ENCODE measurements around the gene RFLNA. TPM values are rescaled to one million over a fixed set of nuclear protein-coding genes. Genes with fewer than 3 reads are reported as not detected.

The RFLNA gene
- total and polyA plus RNA-seq, 4 donors: 0.40 to 1.8 (median 1.4) TPM

DNA sequence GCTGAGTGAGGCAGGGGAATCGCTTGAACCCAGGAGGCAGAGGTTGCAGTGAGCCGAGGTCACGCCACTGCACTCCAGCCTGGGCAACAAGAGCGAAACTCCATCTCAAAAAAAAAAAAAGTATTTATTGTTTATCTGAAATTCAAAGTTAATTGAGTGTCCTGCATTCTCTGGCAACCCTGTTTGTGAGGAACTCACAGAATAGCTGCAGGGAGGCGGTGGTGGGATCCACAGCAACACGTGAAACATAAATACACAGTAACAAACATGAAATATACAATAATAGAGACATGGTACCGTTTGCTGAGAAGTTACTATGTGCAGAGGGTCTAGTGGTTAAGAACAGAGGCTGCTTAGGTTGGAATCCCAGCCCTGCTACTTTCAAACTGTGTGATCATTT lies 43.7 kb upstream of the RFLNA start:
- Histone ChIP-seq H3K9me3 (ENCODE audit: control insufficient read depth in 4 of 4, insufficient read depth in 3 of 4, low read length in 3 of 4) (peaks cover 0 to 3% (median 2%) of the 10 kb centered on the region in 4 donors), H3K4me1 (ENCODE audit: control insufficient read depth in 5 of 5, insufficient read depth in 5 of 5, low read length in 5 of 5) (peaks cover 0 to 26% (median 0%) of the 10 kb centered on the region in 5 donors), H3K4me3 (no peak overlapping the region), H3K9ac (ENCODE audit: insufficient read depth in 1 of 2, low read length in 2 of 2) (no peak overlapping the region), H3K27me3 (ENCODE audit: control insufficient read depth in 3 of 3, insufficient read depth in 3 of 3, low read length in 2 of 3) (no peaks in the 10 kb centered on the region), H3K27ac (ENCODE audit: low read depth in 1 of 2, low read length in 1 of 2) (no peak overlapping the region), H3K36me3 (ENCODE audit: control insufficient read depth in 4 of 4, insufficient read depth in 4 of 4, low read length in 4 of 4) (no peaks in the 10 kb centered on the region)
- DNase-seq: peak; percentile 71 to 88 (median 84)
- ATAC-seq (ENCODE audit: insufficient read depth, low FRiP score): no peak
- 83 to 84% methylated on average over 7 of the region's 7 CpGs for WGBS, 2 donors
- TF ChIP-seq, protein P1, sequence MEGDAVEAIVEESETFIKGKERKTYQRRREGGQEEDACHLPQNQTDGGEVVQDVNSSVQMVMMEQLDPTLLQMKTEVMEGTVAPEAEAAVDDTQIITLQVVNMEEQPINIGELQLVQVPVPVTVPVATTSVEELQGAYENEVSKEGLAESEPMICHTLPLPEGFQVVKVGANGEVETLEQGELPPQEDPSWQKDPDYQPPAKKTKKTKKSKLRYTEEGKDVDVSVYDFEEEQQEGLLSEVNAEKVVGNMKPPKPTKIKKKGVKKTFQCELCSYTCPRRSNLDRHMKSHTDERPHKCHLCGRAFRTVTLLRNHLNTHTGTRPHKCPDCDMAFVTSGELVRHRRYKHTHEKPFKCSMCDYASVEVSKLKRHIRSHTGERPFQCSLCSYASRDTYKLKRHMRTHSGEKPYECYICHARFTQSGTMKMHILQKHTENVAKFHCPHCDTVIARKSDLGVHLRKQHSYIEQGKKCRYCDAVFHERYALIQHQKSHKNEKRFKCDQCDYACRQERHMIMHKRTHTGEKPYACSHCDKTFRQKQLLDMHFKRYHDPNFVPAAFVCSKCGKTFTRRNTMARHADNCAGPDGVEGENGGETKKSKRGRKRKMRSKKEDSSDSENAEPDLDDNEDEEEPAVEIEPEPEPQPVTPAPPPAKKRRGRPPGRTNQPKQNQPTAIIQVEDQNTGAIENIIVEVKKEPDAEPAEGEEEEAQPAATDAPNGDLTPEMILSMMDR (IDR thresholded peaks at IDR 0.05; ENCODE audit: control extremely low read depth, extremely low read depth): no peak

GRCh38 chr12:124252964-124253363 lies 41.9 kb upstream of the RFLNA start:
- 98% methylated on average over 6 of the region's 6 CpGs for WGBS, 2 donors
- H3K9ac ChIP-seq (ENCODE audit: insufficient read depth in 1 of 2, low read length in 2 of 2): no peak overlapping the region
- peaks cover 0 to 26% (median 0%) of the 10 kb centered on the region in 5 donors for H3K4me1 ChIP-seq (ENCODE audit: control insufficient read depth in 5 of 5, insufficient read depth in 5 of 5, low read length in 5 of 5)
- H3K27ac ChIP-seq (ENCODE audit: low read depth in 1 of 2, low read length in 1 of 2): no peak overlapping the region
- DNase-seq: no peak
- ATAC-seq (ENCODE audit: insufficient read depth, low FRiP score): no peak
- no peak overlapping the region for H3K4me3 ChIP-seq
- H3K9me3 ChIP-seq (ENCODE audit: control insufficient read depth in 4 of 4, insufficient read depth in 3 of 4, low read length in 3 of 4): no peaks in the 10 kb centered on the region
- TF ChIP-seq, protein P1 (IDR thresholded peaks at IDR 0.05; ENCODE audit: control extremely low read depth, extremely low read depth): no peak
- H3K27me3 ChIP-seq (ENCODE audit: control insufficient read depth in 3 of 3, insufficient read depth in 3 of 3, low read length in 2 of 3): no peaks in the 10 kb centered on the region
- H3K36me3 ChIP-seq (ENCODE audit: control insufficient read depth in 4 of 4, insufficient read depth in 4 of 4, low read length in 4 of 4): no peaks in the 10 kb centered on the region

DNA sequence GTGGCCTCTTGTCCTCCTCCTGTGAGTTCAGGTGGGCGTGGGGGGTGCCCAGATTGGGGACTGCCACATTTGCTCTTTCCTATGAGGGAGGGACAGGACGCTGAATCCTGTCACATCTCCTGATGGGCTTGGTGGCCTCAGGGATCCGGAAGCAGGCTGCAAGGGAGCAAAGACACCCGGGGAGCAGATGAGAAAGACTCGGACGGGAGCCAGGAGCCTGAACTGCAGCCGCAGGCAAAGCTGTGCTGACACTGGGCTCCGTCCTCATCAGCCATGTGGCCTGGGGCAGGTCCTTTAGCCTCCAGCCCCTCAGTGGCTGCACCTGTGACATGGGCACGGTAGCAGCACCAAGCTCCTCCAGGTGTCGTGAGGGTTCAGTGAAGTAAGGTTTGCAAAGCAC lies 40.8 kb upstream of the RFLNA start:
- TF ChIP-seq, protein P1 (IDR thresholded peaks at IDR 0.05; ENCODE audit: control extremely low read depth, extremely low read depth): no peak
- H3K9ac ChIP-seq (ENCODE audit: insufficient read depth in 1 of 2, low read length in 2 of 2): no peak overlapping the region
- H3K9me3 ChIP-seq (ENCODE audit: control insufficient read depth in 4 of 4, insufficient read depth in 3 of 4, low read length in 3 of 4): no peaks in the 10 kb centered on the region
- peaks cover 0 to 22% (median 0%) of the 10 kb centered on the region in 5 donors for H3K4me1 ChIP-seq (ENCODE audit: control insufficient read depth in 5 of 5, insufficient read depth in 5 of 5, low read length in 5 of 5)
- no peak for ATAC-seq (ENCODE audit: insufficient read depth, low FRiP score)
- no peak overlapping the region for H3K27ac ChIP-seq (ENCODE audit: low read depth in 1 of 2, low read length in 1 of 2)
- 89 to 95% methylated on average over 10 of the region's 10 CpGs for WGBS, 2 donors
- H3K36me3 ChIP-seq (ENCODE audit: control insufficient read depth in 4 of 4, insufficient read depth in 4 of 4, low read length in 4 of 4): no peaks in the 10 kb centered on the region
- no peak overlapping the region for H3K4me3 ChIP-seq
- peaks cover 0 to 9% (median 0%) of the 10 kb centered on the region in 3 donors for H3K27me3 ChIP-seq (ENCODE audit: control insufficient read depth in 3 of 3, insufficient read depth in 3 of 3, low read length in 2 of 3)
- DNase-seq: no peak

Measured in lung (tissue), 12 donors.